ENCODE data around the gene CELSR1.

GRCh38 chr22:46472722-46473016, 64.8 kb downstream of the CELSR1 start:
- no peak for TF ChIP-seq POLR2A (IDR thresholded peaks at IDR 0.05; ENCODE audit: low read depth, low read length)
- TF ChIP-seq POLR2AphosphoS5 (IDR thresholded peaks at IDR 0.05; ENCODE audit: low read depth, low read length) = no peak

All from GM12892 (cell line).